HFF-Myc (cell line): ENCODE results near the gene NTSR1.

Source experiments
- DNase-seq: peaks from one replicate; pipeline ENCODE4 v3.0.0-alpha.2; 2011; ENCODE audit warnings: low read depth; ENCODE audit errors: extremely low read depth
- H3K4me3 ChIP-seq: replicated peaks from 2 replicates; pipeline ENCODE4 v1.5.1; 2011; ENCODE audit warnings: low read depth, mild to moderate bottlenecking, control low read depth, low read length
- TF ChIP-seq, protein P1 (sequence below): IDR thresholded peaks from 2 replicates; pipeline ENCODE4 v1.5.1; 2012; ENCODE audit warnings: mild to moderate bottlenecking, low read depth, low read length, control low read depth; ENCODE audit errors: missing control alignments

NTSR1 gene

DNA sequence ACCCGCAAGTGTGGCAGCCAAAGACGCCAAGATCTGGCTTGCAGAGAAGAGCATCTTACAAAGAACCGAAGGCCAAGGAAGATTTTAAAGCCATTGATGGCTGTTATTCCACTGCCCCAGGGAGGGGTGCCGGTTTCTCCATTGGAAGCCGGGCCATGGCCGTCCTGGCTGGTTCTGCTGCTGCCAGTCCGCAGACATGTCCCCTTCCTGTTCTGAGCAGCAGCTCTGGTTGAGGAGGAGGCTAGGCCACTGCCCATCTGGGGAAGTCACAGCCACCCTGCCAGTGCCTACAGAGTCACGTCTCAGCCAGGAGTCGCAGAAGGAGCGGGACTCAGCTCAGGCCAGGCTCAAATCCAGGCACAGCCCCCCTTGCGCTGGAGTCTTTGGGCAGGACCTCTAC, 45.0 kb downstream of the NTSR1 start:
- no peak for DNase-seq
- H3K4me3 ChIP-seq, result no peak overlapping the region
- TF ChIP-seq, protein P1, sequence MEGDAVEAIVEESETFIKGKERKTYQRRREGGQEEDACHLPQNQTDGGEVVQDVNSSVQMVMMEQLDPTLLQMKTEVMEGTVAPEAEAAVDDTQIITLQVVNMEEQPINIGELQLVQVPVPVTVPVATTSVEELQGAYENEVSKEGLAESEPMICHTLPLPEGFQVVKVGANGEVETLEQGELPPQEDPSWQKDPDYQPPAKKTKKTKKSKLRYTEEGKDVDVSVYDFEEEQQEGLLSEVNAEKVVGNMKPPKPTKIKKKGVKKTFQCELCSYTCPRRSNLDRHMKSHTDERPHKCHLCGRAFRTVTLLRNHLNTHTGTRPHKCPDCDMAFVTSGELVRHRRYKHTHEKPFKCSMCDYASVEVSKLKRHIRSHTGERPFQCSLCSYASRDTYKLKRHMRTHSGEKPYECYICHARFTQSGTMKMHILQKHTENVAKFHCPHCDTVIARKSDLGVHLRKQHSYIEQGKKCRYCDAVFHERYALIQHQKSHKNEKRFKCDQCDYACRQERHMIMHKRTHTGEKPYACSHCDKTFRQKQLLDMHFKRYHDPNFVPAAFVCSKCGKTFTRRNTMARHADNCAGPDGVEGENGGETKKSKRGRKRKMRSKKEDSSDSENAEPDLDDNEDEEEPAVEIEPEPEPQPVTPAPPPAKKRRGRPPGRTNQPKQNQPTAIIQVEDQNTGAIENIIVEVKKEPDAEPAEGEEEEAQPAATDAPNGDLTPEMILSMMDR, result no peak

DNA sequence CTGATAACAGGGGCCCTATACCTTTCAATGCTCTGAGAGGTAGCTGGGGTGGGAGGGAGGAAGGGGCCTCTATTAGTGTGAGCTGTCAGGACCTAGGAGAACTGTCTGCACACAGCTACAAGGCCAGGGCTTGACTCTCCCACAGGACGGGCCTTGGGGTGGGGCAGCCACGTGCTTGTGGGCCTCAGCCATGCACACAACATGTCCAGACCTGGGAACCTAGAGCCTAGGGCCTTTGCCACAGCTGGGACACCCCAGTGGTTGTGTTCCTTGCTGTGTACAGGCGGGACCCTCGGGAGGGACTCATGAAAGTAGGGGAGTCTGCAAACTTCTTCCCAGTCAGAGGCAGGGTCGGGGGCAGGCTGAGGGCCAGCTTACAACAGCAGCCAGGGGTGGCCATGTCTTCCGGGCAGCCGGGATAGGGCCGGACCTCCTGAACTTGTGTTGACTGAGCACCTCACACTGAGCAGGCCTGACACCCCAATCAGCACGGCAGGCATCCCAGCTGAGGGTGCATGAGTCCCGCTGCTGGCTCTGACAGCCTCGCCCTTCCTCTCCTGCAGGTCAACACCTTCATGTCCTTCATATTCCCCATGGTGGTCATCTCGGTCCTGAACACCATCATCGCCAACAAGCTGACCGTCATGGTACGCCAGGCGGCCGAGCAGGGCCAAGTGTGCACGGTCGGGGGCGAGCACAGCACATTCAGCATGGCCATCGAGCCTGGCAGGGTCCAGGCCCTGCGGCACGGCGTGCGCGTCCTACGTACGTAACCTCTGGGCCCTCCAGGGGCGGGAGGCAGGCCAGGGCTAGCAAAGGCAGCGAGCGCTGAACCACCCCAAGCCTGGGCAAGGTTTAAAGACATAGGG, 45.7 kb downstream of the NTSR1 start:
- TF ChIP-seq, protein P1, result no peak
- no peak for DNase-seq
- no peak overlapping the region for H3K4me3 ChIP-seq

GRCh38 chr20:62754991-62755356, 46.3 kb downstream of the NTSR1 start:
- H3K4me3 ChIP-seq, result no peak overlapping the region
- DNase-seq, result no peak
- TF ChIP-seq, protein P1, result no peak

DNA sequence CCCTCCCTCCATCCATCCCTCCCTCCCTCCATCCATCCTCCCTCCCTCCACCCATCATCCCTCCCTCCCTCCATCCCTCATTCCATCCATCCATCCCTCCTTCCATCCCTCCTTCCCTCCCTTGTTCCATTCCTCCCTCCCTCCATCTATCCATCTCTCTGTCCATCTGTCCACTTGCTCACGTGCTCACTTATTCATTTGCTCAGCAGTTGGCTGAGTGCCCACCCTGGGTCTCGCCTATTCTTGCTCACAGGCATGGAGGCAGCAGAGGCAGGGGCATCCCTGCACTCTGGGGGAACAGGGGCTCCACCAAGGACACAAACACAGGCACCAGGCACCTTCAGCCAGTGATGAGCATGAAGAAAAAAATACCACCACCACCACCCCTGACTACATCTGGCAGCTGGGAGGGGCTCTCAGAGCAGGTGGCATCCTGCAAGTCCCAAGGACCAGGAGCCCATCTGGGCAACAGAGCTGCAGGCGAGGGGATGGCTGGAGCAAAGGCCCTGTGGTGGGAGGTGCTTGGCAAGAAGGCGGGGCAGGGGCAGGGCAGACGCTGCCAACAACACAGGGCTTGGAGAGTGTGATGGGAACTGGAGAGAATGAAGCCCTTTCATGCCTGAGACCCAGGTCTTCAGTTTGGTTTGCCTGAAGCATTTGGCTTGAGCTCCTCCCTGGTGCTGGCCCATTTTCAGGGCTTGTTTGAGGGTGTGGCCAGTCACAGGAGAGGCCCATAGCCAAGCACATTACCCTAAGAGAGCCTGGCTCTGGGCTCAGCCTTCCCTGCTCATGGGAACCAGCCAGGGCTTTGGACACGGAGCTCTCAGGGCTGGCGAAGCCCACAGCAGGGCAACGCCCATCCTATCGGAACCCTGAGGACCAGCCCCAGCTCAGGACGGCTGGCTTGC, 47.4 kb downstream of the NTSR1 start:
- no peak for DNase-seq
- TF ChIP-seq, protein P1, result no peak
- H3K4me3 ChIP-seq, result no peak overlapping the region

GRCh38 chr20:62758226-62758912, 49.7 kb downstream of the NTSR1 start:
- no peak for DNase-seq
- H3K4me3 ChIP-seq, result no peak overlapping the region
- TF ChIP-seq, protein P1, result no peak

GRCh38 chr20:62759981-62760431, 51.4 kb downstream of the NTSR1 start:
- H3K4me3 ChIP-seq, result no peak overlapping the region
- TF ChIP-seq, protein P1, result no peak
- no peak for DNase-seq
